Fibroblast of mammary gland (primary cell): ENCODE results near the gene NHERF1.

Experiments used
- DNase-seq: peaks from one replicate; pipeline ENCODE4 v3.0.0-alpha.2; 2010; ENCODE audit warnings: low read depth
- H3K4me3 ChIP-seq: 2 replicates; pipeline ENCODE4 v1.5.1; 2011; ENCODE audit warnings: low read depth, mild to moderate bottlenecking, low read length, moderate library complexity; ENCODE audit not compliant: control insufficient read depth
- TF ChIP-seq, protein P1 (sequence below): conservative IDR thresholded peaks from 2 replicates; pipeline ENCODE4 v1.5.1; 2011; ENCODE audit warnings: low read depth, low read length, inconsistent platforms; ENCODE audit not compliant: control insufficient read depth, insufficient read depth

The NHERF1 gene

DNA sequence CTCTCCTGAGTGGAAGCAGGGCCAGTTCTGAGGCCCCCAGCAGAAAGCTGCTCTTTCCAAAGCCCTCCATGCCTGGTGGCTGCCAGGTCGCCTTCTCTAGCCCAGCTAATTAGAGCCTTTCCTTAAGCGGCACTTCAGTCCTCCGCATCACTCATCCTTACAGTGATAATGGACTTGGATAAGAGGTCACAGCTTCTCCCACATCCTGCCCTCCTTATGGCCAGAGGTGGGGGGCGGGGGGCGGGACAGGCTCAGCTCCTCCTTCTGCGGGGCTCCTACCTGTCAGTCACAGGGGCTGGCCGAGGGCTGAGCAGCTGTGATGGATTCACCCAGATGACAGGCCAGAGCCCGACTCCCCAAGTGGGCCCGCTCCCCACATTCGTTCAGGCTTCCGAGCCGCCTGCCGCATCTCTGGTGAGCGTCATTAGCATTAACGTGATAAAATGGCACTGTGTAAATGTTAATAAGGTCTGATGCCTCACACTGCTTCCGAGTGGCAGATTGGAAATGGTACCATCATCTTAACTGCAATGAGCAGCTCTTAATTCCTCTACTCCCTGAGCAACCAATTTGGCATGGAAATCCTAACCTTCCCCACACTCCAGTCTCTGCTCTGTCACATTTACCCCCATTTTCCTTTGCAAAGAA lies 70.0 kb downstream of the NHERF1 start:
- DNase-seq = no peak
- no peak overlapping the region for H3K4me3 ChIP-seq
- TF ChIP-seq, protein P1, sequence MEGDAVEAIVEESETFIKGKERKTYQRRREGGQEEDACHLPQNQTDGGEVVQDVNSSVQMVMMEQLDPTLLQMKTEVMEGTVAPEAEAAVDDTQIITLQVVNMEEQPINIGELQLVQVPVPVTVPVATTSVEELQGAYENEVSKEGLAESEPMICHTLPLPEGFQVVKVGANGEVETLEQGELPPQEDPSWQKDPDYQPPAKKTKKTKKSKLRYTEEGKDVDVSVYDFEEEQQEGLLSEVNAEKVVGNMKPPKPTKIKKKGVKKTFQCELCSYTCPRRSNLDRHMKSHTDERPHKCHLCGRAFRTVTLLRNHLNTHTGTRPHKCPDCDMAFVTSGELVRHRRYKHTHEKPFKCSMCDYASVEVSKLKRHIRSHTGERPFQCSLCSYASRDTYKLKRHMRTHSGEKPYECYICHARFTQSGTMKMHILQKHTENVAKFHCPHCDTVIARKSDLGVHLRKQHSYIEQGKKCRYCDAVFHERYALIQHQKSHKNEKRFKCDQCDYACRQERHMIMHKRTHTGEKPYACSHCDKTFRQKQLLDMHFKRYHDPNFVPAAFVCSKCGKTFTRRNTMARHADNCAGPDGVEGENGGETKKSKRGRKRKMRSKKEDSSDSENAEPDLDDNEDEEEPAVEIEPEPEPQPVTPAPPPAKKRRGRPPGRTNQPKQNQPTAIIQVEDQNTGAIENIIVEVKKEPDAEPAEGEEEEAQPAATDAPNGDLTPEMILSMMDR = no peak
